ENCODE results near the gene YIPF3. TPM values are rescaled to one million over a fixed set of nuclear protein-coding genes. Genes with fewer than 3 reads are reported as not detected.
A peak's percentile ranks its signal among the peaks of the same experiment; 100 is the strongest.
"Not testable (repeated sequence)": the region's sequence is repeated elsewhere in the genome, so short reads cannot be mapped to it uniquely, and the experiment has no call there.

YIPF3 gene
- total RNA-seq, 1 donor from 2014 or later: 103 TPM

DNA sequence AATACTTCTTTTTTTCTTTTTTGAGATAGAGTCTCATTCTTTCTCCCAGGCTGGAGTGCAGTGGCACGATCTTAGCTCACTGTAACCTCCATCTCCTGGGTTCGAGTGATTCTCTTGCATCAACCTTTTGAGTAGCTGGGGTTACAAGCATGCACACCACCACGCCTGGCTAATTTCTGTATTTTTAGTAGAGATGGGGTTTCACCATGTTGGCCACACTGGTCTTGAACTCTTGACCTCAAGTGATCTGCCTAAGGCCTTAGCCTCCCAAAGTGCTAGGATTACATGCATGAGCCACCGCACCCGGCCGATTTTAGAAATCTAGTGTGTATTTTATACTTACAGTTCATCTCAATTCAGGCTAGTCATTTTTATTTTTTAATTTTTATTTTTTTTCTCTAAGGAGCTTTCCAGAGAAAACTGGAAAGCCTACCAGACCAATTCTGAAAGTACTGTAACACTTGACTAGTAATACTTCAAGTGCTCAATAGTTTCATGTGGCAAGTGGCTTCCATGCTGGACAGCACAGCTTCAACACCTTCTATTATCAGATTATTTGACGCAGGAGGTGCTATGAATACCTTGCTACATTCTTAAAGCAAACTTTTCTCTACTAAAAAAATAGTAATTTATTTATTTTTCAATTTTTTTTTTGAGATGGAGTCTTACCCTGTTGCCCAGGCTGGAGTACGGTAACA, 25.2 kb upstream of the YIPF3 start:
- Histone ChIP-seq H3K36me3 (peaks cover 93% of the 10 kb centered on the region), H3K27me3 (ENCODE audit: low read depth) (no peaks in the 10 kb centered on the region), H3K4me3 (no peak overlapping the region), H3K4me1 (no peaks in the 10 kb centered on the region), H3K9me3 (no peaks in the 10 kb centered on the region), H3K27ac (no peak overlapping the region)
- TF ChIP-seq, protein P1, sequence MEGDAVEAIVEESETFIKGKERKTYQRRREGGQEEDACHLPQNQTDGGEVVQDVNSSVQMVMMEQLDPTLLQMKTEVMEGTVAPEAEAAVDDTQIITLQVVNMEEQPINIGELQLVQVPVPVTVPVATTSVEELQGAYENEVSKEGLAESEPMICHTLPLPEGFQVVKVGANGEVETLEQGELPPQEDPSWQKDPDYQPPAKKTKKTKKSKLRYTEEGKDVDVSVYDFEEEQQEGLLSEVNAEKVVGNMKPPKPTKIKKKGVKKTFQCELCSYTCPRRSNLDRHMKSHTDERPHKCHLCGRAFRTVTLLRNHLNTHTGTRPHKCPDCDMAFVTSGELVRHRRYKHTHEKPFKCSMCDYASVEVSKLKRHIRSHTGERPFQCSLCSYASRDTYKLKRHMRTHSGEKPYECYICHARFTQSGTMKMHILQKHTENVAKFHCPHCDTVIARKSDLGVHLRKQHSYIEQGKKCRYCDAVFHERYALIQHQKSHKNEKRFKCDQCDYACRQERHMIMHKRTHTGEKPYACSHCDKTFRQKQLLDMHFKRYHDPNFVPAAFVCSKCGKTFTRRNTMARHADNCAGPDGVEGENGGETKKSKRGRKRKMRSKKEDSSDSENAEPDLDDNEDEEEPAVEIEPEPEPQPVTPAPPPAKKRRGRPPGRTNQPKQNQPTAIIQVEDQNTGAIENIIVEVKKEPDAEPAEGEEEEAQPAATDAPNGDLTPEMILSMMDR (IDR thresholded peaks at IDR 0.05): no peak
- DNase-seq (no peak), ATAC-seq (no peak)
- intact Hi-C loops (cut with DNase I): no loop called here

DNA sequence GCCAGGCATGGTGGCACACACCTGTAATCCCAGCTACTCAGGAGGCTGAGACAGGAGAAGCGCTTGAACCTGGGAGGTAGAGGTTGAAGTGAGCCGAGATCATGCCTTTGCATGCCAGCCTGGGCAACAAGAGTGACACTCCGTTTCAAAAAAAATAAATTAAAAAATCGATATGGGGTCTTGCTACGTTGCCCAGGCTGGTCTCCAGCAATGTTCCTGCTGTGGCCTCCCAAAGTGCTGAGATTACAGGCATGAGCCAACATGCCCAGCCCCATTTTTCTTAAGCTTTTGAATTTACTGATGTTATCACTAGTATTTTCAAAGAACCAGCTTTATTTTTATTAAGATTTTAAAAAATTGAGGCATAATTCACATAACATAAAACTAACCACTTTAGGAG, 23.8 kb upstream of the YIPF3 start:
- Histone ChIP-seq H3K36me3 (peaks cover 90% of the 10 kb centered on the region), H3K4me3 (no peak overlapping the region), H3K4me1 (no peaks in the 10 kb centered on the region), H3K27me3 (ENCODE audit: low read depth) (no peaks in the 10 kb centered on the region), H3K27ac (no peak overlapping the region), H3K9me3 (no peaks in the 10 kb centered on the region)
- intact Hi-C loops (cut with DNase I): no loop called here
- ATAC-seq (no peak), DNase-seq (no peak)
- TF ChIP-seq, protein P1 (IDR thresholded peaks at IDR 0.05): no peak

DNA sequence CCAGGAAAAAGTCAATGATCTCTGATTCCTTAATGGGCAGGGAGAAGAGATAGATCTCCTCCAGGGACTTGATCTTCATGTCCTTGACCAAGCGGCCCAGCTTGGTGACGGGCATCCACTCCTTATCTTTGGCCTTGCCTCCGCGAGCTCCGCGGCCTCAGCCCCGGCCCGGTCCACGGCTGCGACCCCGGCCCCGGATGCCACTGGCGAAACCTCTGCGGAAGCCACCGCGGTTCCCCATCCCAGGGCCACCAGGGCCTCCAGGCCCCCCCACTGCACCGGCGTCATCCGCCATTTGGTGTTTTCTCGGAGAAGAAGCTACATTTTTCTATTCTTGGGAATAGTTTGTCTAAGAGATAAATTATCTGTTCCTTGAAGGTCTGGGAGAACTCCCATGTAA, 22.7 kb upstream of the YIPF3 start:
- DNase-seq; H3K27ac ChIP-seq; H3K9me3 ChIP-seq; H3K4me3 ChIP-seq; H3K4me1 ChIP-seq; ATAC-seq; H3K27me3 ChIP-seq (ENCODE audit: low read depth); intact Hi-C loops (cut with DNase I): not testable (repeated sequence)
- peaks cover 87% of the 10 kb centered on the region for H3K36me3 ChIP-seq

DNA sequence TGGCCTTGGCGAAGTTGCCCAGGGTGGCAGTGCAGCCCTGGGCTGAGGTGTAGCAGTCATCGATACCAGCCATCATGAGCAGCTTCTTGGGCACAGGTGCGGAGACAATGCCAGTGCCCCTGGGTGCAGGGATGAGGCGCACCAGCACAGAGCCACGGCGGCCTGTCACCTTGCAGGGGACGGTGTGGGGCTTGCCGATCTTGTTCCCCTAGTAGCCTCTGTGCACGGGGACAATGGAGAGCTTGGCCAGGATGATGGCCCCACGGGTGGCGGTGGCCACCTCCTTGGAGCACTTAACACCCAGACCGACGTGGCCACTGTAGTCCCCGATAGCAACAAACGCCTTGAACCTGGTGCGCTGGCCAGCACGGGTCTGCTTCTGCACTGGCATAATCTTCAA, 22.3 kb upstream of the YIPF3 start:
- intact Hi-C loops (cut with DNase I); DNase-seq; H3K4me1 ChIP-seq; H3K27me3 ChIP-seq (ENCODE audit: low read depth); H3K9me3 ChIP-seq; H3K27ac ChIP-seq; ATAC-seq; H3K4me3 ChIP-seq: not testable (repeated sequence)
- H3K36me3 ChIP-seq: peaks cover 83% of the 10 kb centered on the region

DNA sequence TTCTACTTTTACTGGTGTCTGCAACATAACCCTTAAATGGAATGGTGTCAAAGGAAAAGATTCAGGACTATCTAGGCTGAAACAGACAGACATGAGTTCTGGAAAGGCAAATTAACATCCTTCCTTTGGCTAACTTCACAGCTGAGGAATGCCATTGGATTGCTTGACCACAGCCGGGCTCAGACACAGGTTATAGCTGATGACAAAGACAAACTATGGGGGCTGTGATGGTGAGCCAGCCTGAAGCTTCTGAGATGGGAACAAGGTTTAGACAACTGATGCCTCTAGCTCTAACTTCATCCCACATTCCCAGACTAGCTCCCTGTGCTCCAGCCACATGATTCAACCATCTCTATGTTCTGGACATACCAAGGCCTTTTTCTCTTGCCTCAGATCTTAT, 15.5 kb upstream of the YIPF3 start:
- Histone ChIP-seq H3K9me3 (no peaks in the 10 kb centered on the region), H3K27me3 (ENCODE audit: low read depth) (no peaks in the 10 kb centered on the region), H3K36me3 (peaks cover 87% of the 10 kb centered on the region), H3K4me3 (no peak overlapping the region), H3K27ac (no peak overlapping the region), H3K4me1 (no peaks in the 10 kb centered on the region)
- ATAC-seq: no peak
- DNase-seq: no peak
- TF ChIP-seq, protein P1 (IDR thresholded peaks at IDR 0.05): no peak
- intact Hi-C loops (cut with DNase I): no loop called here

DNA sequence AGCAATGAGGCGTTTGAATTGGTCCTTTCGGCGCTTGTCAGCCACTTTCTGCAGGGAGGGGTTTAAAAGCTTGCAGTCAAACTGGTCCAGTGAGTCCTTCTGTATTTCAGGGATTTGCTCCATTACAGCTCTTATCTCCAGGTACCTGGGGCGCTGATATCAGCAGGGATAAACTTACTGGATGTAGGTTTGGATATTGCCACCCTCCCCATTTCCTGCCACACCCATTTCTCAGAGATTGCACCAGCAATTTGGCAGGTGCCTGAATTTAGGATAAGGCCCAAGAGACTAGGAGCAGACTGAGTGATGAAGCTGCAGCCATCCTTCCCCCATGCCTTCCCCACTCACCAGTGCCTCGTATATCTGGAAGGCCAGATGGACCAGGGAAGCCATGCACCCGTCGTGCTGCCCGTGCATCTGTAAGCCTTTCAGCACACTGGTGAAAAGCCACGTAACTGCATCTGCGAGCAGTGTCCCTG, 7.8 kb upstream of the YIPF3 start:
- Histone ChIP-seq H3K4me3 (no peak overlapping the region), H3K27me3 (ENCODE audit: low read depth) (no peaks in the 10 kb centered on the region), H3K27ac (no peak overlapping the region), H3K36me3 (peaks cover 99% of the 10 kb centered on the region), H3K9me3 (no peaks in the 10 kb centered on the region), H3K4me1 (no peaks in the 10 kb centered on the region)
- ATAC-seq (peak; percentile 45 to 61), DNase-seq (no peak)
- intact Hi-C loops (cut with DNase I): no loop called here
- TF ChIP-seq, protein P1 (IDR thresholded peaks at IDR 0.05): no peak

Measured in lower lobe of right lung (tissue), 2 donors.